ENCODE measurements around the gene PNKP. TPM values are rescaled to one million over a fixed set of nuclear protein-coding genes. Genes with fewer than 3 reads are reported as not detected.

PNKP gene
- total and polyA plus RNA-seq, 2 of the 8 experiments (the other 6 are each of a cell fraction or from before 2014, with no cell fraction given), result 45.8 to 105 TPM

DNA sequence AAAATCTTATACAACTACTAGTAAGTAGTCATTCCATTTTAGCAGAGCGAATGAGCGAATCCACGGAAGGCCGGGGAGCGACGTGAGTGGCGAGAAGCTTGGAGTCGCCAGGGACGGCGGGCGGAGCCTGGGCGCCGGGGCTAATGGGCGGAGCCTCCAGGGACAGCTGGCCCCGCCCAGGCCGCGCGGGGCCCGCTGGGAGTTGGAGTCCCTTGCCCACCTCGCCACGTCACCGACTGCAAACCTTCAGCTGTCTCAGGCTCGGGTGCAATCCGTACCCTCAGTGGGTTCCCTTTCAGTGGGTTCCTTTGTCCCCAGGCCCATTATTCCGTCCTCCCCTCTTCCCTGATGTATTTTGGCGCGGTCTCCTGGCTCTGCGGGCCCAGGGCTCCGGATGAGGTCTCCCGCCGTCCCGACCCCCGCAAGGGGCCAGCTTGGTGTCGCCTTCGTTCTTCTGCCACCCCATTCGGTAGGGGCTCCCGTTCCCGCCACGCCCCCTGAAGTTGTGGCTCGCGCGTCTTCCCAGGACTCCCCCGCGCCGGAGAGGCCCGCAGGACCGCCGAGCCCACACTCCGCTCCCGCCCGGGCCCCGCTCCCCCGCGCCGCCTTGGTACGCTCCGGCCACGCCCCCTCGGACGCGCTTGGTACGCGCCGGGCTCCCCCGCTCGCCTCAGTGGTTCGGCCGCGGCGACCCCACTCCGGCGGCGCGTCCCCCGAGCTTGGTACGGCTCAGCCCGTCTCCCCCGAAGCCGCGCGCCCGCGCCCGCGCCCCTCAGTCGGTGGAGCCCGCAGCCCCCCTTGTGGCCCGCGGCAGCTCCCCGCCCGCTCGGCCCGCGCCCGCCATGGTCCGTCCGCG is 16.7 kb downstream of the PNKP start, which contains the start of gene PTOV1 (continued):
- TF ChIP-seq, protein P1, sequence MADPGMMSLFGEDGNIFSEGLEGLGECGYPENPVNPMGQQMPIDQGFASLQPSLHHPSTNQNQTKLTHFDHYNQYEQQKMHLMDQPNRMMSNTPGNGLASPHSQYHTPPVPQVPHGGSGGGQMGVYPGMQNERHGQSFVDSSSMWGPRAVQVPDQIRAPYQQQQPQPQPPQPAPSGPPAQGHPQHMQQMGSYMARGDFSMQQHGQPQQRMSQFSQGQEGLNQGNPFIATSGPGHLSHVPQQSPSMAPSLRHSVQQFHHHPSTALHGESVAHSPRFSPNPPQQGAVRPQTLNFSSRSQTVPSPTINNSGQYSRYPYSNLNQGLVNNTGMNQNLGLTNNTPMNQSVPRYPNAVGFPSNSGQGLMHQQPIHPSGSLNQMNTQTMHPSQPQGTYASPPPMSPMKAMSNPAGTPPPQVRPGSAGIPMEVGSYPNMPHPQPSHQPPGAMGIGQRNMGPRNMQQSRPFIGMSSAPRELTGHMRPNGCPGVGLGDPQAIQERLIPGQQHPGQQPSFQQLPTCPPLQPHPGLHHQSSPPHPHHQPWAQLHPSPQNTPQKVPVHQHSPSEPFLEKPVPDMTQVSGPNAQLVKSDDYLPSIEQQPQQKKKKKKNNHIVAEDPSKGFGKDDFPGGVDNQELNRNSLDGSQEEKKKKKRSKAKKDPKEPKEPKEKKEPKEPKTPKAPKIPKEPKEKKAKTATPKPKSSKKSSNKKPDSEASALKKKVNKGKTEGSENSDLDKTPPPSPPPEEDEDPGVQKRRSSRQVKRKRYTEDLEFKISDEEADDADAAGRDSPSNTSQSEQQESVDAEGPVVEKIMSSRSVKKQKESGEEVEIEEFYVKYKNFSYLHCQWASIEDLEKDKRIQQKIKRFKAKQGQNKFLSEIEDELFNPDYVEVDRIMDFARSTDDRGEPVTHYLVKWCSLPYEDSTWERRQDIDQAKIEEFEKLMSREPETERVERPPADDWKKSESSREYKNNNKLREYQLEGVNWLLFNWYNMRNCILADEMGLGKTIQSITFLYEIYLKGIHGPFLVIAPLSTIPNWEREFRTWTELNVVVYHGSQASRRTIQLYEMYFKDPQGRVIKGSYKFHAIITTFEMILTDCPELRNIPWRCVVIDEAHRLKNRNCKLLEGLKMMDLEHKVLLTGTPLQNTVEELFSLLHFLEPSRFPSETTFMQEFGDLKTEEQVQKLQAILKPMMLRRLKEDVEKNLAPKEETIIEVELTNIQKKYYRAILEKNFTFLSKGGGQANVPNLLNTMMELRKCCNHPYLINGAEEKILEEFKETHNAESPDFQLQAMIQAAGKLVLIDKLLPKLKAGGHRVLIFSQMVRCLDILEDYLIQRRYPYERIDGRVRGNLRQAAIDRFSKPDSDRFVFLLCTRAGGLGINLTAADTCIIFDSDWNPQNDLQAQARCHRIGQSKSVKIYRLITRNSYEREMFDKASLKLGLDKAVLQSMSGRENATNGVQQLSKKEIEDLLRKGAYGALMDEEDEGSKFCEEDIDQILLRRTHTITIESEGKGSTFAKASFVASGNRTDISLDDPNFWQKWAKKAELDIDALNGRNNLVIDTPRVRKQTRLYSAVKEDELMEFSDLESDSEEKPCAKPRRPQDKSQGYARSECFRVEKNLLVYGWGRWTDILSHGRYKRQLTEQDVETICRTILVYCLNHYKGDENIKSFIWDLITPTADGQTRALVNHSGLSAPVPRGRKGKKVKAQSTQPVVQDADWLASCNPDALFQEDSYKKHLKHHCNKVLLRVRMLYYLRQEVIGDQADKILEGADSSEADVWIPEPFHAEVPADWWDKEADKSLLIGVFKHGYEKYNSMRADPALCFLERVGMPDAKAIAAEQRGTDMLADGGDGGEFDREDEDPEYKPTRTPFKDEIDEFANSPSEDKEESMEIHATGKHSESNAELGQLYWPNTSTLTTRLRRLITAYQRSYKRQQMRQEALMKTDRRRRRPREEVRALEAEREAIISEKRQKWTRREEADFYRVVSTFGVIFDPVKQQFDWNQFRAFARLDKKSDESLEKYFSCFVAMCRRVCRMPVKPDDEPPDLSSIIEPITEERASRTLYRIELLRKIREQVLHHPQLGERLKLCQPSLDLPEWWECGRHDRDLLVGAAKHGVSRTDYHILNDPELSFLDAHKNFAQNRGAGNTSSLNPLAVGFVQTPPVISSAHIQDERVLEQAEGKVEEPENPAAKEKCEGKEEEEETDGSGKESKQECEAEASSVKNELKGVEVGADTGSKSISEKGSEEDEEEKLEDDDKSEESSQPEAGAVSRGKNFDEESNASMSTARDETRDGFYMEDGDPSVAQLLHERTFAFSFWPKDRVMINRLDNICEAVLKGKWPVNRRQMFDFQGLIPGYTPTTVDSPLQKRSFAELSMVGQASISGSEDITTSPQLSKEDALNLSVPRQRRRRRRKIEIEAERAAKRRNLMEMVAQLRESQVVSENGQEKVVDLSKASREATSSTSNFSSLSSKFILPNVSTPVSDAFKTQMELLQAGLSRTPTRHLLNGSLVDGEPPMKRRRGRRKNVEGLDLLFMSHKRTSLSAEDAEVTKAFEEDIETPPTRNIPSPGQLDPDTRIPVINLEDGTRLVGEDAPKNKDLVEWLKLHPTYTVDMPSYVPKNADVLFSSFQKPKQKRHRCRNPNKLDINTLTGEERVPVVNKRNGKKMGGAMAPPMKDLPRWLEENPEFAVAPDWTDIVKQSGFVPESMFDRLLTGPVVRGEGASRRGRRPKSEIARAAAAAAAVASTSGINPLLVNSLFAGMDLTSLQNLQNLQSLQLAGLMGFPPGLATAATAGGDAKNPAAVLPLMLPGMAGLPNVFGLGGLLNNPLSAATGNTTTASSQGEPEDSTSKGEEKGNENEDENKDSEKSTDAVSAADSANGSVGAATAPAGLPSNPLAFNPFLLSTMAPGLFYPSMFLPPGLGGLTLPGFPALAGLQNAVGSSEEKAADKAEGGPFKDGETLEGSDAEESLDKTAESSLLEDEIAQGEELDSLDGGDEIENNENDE (IDR thresholded peaks at IDR 0.05; ENCODE audit: insufficient replicate concordance, low read length), result no peak
- TF ChIP-seq SIRT6 (IDR thresholded peaks at IDR 0.05; ENCODE audit: low read length) (no peak), BACH1 (IDR thresholded peaks at IDR 0.05; ENCODE audit: low read length) (peak; percentile 72), SIX5 (IDR thresholded peaks at IDR 0.05; ENCODE audit: low read depth, low read length) (peak; percentile 65), ZNF274 (IDR thresholded peaks at IDR 0.05; ENCODE audit: borderline replicate concordance, extremely low read depth, low read length) (no peak), GTF2F1 (IDR thresholded peaks at IDR 0.05; ENCODE audit: borderline replicate concordance, low read depth, low read length) (0 out of 2 replicates have a peak, but pooled peaks have one; percentile 39), ASH2L (IDR thresholded peaks at IDR 0.05; ENCODE audit: low read length) (no peak), KDM4A (IDR thresholded peaks at IDR 0.05; ENCODE audit: low read depth, low read length, severe bottlenecking) (peak; percentile 89), FOSL1 (IDR thresholded peaks at IDR 0.05; ENCODE audit: insufficient read depth, low read depth, low read length) (no peak)
- TF ChIP-seq, protein P2, sequence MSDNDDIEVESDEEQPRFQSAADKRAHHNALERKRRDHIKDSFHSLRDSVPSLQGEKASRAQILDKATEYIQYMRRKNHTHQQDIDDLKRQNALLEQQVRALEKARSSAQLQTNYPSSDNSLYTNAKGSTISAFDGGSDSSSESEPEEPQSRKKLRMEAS (IDR thresholded peaks at IDR 0.05), result peak; percentile 27; the same call in 1 of the 2 replicates

Data from H1 (cell line).